HG02610 (cell line): ENCODE data around the gene G6PC3.
"Not testable (repeated sequence)": the region's sequence is repeated elsewhere in the genome, so short reads cannot be mapped to it uniquely, and the experiment has no call there.

Source experiments
- ATAC-seq: cut with Tn5 transposase; IDR thresholded peaks from one replicate; pipeline ENCODE4 v1.9.1; 2021; ENCODE audit warnings: mild to moderate bottlenecking, moderate library complexity; ENCODE audit not compliant: unreplicated experiment

G6PC3 gene

DNA sequence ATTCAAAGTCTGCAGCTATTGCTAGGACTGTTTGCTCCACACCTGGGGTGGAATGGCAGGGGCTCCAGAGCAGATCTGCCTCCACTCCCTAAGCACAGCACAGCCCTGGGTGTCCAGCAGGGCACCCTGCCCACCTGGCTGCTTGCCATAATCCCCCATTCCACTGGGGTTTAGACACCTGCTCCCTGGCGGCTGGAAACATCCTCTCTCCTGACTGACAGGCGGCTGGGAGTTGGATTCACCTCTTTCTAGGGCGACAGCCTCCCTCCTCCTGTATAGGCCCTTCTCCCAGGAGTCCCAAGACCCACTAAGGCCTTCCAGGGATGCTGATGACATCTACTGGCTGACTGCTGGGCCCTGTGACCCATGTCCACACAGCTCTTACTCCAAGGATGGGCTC is 34.9 kb downstream of the G6PC3 start:
- ATAC-seq, result no peak

GRCh38 chr17:44105941-44106340 is 35.4 kb downstream of the G6PC3 start:
- no peak for ATAC-seq

- ATAC-seq, result no peak
These were observed 36.3 kb downstream of the G6PC3 start for GRCh38 chr17:44106801-44107200.

DNA sequence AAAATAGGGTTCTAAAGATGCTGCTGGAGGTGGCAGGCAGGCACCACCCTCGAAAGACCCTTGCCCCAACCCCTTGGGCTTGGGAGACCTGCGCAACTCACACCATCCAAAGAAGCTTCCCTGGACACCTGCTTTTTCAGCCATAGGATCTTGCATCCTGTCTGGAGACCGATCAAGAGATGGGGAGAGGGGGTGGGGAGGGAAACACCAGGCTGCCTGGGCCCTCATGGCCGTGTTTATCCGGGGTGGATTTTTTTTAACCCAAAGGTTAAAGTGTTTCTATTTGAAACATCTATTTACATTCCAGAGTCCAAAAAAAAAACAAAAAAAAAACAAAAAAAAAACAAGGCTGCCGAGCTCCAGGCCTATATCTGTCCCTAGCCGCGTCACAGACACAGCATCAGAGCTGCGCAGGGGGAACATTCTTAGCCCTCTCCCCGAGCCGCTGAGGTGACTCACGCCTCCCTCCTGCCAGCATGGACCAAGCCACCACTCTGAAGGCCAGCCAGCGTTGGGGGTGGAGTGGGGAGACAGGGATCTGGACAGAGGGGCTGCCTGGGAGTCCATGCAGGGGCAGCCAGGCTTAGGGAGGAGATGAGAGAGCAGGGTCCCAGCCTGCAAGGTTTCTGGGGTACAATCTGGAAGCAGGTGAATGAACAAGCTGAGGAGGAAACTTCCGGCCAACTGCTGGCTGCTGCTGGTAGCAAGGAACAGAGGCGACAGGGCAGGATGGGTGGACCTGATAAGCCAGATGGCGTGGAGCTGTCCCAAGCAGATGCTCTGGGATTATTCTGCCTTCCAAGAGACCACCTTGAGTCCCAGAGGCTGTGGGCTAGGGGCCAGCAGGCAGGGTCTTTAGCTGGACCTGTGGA is 38.1 kb downstream of the G6PC3 start:
- ATAC-seq, result no peak

DNA sequence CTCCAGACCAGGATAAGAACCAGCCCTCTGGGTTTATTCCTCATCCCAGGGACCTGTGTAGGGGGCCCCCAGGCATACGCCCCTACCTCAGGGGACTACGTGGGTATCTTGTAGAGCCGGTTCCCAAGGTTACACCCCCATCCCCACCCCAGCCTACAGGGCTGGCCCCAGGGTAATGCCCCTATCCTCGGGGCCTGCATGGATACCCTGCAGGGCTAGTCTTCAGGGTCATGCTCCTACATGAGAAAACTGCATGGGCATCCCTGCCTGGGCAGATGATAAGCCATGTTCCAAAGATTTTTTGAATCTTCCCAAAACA is 38.7 kb downstream of the G6PC3 start:
- ATAC-seq, result no peak

GRCh38 chr17:44110011-44110686 is 39.6 kb downstream of the G6PC3 start:
- ATAC-seq, result no peak

GRCh38 chr17:44110823-44111633 is 40.5 kb downstream of the G6PC3 start:
- ATAC-seq, result no peak

DNA sequence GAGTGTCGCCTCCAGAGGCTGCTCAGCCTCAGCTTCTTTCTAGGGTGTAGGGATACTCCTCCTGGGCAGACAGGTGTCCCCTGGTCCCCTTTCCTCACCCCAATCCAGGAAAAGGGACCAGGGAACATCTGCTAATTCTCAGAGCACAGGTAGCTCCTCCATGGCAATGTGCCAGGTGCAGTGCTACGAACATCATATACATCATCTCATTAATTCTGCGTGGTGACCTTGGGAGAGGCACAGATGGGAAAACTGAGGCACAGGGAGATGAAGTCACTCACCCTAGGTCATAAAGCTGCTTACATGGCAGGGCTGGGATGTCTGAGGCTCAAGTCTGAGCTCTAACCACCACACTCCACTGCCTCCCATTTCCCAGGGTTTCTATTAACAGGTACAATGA is 41.2 kb downstream of the G6PC3 start:
- no peak for ATAC-seq

GRCh38 chr17:44112284-44113280 is 42.0 kb downstream of the G6PC3 start:
- ATAC-seq, result no peak

GRCh38 chr17:44113382-44113781 is 42.8 kb downstream of the G6PC3 start:
- ATAC-seq, result no peak

DNA sequence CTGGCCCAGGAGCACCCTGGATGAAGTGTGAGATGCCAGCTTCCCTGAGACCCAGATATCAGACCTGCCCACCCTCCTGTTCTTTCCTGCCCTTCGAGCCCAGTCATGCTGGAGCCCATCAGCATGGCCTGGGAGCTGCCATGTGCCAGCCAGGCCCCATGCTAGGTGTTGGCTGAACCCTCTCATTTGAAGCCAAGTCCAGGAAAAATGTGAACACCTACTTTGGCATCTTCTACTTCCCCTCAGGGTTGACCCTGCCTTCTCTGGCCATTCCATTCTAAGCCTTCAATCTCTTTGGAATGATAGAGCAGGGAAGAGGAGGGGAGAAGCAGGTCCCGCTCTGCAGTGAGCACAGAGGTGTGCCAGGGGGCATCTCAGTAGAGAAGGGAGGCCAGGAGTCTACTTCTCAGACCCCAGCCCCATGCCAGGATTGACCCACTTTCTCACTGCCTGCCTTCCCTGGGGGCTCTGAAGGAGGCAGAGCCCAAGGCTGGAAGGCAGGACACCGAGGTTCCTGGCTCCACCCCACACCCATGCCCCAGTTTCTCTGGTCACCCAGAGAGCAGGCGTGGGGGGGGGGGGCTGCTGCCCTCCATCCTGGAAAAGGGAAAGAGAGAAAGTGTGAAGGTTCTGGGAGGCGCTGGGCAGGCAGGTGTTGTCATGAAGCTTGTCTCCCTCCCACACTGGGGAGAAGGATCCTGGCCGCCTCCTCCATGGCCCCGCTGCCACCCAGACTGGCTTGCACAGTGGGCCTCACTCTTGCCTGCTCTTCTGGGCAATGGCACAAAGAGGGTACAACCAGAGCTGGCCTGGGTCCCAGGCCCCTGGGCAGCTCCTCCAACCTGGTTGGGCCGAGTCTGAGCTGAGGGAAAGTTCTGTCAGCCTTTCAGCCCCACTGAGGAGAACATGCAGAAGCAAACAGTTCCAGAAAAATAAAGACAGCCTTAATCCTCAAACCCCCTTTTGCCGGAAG is 43.6 kb downstream of the G6PC3 start:
- no peak for ATAC-seq

GRCh38 chr17:44115585-44116415 is 45.3 kb downstream of the G6PC3 start:
- ATAC-seq, result no peak

DNA sequence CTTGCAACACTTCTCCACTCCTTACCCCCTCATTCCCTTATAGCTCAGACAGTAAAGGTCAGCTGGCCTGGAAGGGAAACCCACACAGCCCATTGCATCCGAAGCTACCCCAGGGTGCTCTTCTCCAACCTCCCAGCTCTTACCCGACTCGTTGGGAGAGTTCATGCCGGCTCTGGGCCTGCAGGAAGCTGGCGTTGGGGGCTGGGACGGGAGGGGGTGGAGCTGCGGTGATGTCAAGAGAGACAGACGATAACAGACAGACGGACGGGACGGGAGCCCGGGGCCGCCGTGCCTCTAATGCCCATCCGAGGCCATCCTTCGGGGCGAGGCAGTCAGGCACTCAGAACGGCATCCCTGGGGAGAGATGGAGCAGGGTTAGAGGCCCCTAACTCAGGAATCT is 46.8 kb downstream of the G6PC3 start:
- ATAC-seq, result no peak

DNA sequence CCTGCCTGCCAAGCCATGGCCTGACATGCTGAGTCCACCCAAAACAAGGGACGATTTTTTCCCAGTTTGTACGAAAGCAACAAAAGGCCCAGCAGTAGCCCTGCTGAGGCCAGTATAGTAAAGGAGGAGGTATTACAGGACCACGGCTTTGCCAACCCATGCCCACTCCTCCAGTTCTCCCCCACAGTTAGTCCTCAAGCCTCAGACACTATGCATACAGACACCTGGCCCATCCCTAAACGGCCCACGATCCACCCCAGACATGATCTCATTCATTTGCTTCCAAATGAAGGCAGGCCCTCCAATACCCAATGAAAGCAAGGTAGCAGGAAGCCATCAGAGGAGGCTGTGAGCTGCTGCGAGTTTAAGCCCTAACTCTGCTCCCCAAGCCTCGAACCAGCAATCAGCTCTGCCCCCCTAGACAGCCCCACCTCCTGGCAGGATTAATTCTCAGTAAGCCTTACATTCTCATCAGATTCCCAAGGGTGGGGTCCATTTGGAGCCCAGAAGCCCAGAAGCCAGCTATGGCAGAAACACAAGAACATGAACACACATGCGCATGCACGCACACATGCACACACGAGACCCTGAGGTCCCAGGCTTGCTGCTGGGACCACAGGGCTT is 48.0 kb downstream of the G6PC3 start:
- no peak for ATAC-seq

DNA sequence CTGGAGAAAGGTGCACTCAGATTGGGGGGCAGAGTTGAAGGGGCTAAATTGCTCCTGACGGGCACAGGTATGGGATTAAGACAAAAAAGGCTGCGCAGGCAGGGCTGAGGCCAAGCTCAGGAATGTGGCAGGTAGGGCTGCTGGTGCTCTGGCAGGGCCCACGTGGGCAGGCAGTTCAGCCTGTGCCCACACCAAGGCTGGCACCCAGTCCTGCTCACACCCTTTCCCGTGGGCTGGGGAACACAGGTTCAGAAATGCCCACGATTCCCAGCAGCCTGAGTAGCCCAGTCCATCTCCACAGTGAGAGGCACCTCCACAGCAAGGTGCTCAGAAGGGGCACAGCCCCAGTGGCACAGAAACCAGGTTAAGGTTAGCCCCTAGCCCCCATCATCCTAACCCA is 48.5 kb downstream of the G6PC3 start:
- no peak for ATAC-seq

DNA sequence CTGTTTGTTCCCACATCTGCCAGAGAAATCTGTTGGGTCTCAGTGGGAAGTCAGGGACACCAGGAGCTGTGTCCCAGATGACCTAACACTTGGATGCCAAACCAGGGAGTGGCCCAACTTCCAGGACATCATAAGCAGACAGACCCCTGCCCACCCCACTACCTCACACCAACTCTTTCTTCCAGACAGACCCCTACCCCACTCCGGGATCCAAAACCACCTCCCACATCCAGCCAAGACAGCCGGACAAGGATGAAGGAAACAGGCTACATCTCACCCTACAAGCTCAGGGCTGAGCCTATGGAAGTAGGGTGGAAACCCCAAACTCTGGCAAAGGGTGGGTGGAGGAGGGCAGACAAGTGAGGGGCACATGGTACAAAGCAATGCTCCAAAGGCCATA is 49.3 kb downstream of the G6PC3 start:
- no peak for ATAC-seq

DNA sequence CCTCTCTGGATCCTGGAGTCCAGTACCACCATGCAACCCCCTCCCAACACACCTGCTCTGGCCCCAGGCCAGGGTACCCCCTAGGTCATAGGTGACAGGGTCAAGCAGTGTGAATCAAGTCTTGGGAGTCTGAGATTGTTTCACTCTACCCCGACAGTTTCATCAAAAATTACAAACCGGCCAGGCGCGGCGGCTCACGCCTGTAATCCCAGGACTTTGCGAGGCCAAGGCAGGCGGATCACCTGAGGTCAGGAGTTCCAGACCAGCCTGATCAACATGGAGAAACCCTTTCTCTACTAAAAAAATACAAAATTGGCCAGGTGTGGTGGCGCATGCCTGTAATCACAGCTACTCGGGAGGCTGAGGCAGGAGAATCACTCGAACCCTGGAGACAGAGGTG is 49.7 kb downstream of the G6PC3 start:
- not testable (repeated sequence) for ATAC-seq
